GM18907 (cell line): Measurements from ENCODE around the gene CDHR3.
"Not testable (repeated sequence)": the region's sequence is repeated elsewhere in the genome, so short reads cannot be mapped to it uniquely, and the experiment has no call there.

Source experiments
- ATAC-seq: cut with Tn5 transposase; IDR thresholded peaks from one replicate; pipeline ENCODE4 v1.9.1; 2021; ENCODE audit warnings: mild to moderate bottlenecking, moderate library complexity; ENCODE audit not compliant: unreplicated experiment

CDHR3 gene

DNA sequence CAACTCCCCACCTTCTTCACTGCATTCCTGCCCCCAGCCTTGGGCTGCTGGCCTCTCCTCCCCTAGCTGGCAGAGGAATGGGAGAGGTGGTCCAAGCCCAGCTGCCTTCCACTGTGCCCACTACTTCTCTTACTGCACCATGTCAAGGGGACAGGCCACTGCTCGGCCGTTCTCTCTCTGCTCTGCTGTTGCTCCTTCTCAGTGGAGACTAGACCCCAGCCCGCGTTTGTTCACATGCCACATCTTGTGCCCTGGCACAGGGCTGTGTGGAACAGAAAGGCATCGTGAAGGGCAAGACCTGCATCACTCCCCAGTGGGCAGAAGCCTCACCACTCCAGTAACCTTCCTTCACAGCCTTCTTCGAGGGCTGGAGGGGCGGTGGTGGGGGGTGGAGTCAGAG, 711 bp upstream of the CDHR3 start:
- ATAC-seq: no peak

GRCh38 chr7:105971845-105972244, 8.8 kb downstream of the CDHR3 start:
- no peak for ATAC-seq

DNA sequence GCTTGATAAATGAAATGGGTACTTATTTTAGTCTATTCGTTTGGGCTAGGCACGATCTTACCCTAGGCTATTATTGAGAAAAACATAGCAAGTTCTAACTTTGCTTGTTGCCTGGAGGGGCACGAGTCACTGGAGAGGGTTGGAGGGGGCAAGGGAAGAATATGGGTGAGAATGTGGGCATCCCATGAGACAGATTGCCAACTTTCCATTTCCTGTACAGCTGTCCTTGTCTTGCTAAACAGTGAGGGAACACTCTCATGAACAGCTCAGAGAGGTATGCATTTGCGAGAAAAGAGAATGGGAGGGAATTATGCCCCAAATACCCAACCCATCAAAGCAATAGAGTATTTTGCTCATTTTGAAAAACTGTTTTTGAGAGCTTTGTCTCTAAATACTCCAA, 9.2 kb downstream of the CDHR3 start:
- ATAC-seq: no peak

DNA sequence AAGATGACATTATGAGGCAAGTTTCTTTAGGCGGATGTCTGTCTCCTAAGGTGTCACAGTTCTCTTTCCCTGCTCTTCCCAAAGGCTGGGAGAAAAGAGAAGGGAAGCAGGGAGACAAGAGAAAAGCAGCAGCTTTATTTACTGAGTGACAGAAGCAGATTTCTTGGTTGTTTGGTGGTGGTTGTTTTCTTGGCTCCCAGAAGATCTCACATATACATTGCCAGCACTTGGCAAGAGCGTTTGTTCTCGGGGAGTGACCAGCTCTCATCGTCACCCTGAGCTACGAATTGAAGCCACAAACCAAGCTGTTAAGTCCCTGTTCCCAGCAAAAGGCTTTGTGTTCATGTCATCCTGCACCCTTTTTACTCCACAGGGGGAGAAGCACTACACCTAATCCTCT, 11.4 kb downstream of the CDHR3 start:
- ATAC-seq: no peak

DNA sequence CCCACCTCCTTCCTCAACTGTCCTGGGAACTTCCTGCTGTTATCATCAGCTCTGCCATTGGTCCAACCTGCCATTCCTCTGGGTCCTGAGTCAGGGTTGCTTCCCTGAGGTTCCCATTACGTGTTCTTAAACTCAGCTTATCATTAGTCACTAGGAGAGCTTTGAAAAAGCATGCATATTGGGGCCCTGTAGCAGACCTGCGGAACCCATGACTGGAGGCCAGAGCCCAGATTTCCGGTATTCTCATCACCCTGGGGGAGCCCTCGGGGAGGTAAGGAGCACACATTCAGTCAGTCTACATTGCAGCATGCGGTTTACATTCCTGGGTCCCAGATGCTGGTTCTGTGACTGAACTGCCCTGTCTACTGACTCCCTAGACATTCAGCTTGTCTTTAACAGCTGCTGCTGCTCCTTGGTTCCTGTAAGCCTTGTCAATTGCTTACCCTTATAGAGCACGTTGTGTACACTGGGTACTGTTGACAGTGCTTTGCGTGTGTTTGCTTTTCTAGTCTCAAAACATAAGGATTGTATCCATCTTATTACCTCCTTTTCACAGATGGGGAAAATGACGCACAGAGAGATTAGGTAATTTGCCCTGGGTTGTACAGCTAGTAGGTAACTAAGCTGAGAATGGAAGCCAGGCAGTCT, 12.8 kb downstream of the CDHR3 start:
- ATAC-seq: no peak

GRCh38 chr7:105976868-105977267, 13.8 kb downstream of the CDHR3 start:
- ATAC-seq: no peak

DNA sequence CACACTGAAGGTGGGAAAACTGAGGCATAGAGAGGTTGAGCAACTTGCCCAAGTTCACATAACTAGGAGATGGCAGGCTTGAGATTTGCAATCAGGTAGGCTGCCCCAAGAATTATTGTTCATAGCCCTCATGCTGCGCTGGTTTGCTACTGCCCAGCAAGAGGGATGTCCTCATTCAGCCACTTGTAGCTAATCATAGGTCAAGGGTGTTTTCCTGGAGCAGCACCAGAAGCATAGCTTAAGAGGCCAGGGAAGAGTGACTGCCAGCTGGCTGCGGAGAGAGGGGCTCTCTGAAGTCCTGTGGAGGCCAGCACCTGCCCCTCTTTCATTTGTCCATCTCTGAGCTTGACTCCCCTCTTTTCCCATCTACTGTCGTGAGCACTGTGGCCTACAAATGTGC, 15.0 kb downstream of the CDHR3 start:
- no peak for ATAC-seq

- no peak for ATAC-seq
Measured at GRCh38 chr7:105978974-105979373, 15.9 kb downstream of the CDHR3 start.

DNA sequence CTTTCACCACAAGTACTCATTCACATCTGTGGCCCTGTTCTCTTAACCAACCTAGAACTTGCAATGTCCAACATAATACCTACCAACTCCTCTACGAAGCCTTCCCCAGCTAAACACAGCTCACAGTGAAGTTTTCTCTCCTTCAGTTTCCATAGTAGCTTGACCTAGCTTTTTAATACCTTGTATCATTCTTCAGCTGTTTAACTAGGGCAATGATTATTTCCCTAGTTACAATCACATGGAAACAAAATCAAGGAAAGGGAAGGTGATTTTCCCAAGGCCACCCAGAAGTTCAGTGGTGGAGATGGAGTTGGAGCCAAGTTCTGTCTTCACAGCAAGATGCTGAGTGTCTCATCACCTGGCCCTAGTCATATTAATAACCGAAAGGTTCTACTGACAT, 16.3 kb downstream of the CDHR3 start:
- ATAC-seq: no peak

DNA sequence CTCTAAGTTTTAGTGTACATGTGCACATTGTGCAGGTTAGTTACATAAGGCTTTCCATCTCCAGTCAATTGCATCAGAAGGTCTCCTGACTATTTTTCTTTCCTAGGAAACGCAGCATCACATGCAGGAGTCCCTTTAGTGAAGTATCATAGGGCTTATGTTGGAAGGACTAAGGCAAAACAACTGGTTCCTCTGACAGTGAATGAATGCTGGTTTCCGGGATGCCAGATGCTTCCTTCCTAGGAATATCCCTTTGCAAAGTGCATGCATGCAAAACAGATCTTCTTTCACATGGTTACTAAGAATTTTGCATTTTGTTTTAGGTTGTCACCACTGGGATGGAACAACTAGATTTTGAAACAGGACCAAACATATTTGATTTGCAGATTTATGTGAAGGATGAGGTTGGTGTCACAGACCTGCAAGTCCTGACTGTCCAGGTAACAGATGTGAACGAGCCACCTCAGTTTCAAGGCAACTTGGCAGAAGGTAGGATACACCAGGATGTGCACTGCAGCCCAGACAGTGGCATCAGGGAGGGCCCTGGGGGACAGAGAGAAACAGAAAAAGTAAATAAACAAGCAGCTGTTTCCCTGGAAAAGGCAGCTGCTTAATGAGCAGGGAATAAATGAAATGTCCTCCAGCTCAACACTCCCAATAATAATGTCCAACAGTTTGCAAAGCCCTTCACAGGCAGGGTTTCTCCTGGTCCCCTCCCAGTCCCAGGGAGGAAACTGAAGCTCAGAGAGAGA, 17.8 kb downstream of the CDHR3 start:
- ATAC-seq: no peak

GRCh38 chr7:105982388-105982787, 19.3 kb downstream of the CDHR3 start:
- no peak for ATAC-seq

- ATAC-seq: not testable (repeated sequence)
Measured at GRCh38 chr7:105984808-105985207, 21.7 kb downstream of the CDHR3 start.

- no peak for ATAC-seq
Measured at GRCh38 chr7:105985229-105985628, 22.2 kb downstream of the CDHR3 start.

DNA sequence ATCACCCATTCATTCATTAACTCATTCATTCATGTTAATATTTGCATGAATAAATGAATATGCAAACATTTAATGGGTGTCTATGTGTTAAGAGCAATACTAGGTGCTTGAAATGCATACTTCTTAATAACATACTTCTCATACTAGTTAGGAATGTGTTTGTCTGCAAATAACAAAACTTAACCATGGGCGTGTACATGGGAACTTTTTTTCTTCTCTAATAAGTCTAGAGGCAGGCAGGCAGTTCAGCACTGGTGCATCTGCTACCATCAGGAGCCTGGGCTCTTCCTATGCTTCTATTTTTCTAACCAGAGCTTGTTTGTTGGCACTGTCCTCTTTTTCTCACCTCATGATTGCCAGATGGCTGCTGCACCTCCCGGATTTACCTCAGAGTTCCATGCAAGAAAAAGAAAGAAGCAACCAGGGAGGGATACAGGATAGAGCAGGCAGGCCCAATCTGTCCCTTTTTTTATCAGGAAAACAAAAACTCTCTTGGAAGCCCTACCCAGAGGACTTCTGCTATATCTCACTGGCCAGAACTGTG, 22.7 kb downstream of the CDHR3 start:
- ATAC-seq: no peak

- ATAC-seq: no peak
Measured at GRCh38 chr7:105987046-105987445, 24.0 kb downstream of the CDHR3 start.

DNA sequence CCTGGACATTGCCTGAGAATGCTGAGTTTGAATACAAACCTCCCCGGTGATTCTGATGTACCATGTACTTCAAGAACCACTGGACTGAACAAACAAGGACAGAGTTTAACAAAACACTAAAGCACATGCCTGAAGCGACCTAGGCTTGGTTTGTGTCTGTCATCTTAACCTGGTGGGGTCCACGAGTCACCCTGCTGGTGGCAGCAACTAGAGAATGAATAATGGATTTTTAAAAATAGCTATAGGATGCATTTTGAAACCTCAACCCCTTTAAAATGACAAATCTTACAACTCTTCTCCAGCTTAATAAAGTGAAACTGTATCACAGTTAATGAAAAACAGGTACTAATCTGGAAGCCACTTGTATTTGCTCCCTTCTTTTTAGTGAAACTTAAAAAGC, 25.2 kb downstream of the CDHR3 start:
- ATAC-seq: no peak

DNA sequence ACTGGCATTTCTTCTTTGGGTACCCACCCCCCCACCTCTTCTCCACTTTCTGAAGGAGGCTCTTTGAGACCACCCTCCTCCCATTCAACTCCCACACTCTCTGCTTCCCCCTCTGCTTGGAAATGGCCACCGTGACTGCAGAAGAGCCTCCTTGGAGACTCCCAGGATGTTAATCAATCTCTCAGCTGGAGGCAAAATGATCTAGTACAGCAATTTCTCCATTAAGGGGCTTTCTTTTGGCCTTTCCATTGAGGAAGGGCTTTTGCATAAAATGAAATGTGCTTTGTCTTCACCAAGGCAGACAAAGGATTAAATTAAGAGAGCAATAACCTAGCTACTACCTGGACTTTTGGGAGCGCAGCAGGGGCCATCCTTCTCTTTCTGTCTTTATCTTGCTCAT, 26.1 kb downstream of the CDHR3 start:
- ATAC-seq: no peak

DNA sequence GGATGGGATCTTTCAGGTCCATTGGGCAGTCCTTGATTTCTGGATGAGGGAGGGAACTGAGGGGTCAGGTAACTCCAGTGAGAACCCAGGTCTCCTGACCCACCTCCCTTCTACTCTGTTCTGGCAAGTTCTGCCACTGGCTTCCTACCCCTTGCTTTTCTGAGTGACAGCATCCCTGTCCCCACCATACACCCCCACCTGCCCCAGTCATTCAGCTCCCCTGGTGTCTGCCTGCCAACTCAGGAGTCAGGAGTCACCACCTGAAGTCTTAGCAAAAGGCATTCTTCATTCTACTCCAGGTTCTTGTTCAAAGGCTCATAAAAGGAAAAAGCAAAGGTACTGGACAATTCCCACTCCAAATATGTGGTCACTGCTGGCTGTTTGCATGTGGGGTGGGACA, 26.6 kb downstream of the CDHR3 start:
- ATAC-seq: no peak

DNA sequence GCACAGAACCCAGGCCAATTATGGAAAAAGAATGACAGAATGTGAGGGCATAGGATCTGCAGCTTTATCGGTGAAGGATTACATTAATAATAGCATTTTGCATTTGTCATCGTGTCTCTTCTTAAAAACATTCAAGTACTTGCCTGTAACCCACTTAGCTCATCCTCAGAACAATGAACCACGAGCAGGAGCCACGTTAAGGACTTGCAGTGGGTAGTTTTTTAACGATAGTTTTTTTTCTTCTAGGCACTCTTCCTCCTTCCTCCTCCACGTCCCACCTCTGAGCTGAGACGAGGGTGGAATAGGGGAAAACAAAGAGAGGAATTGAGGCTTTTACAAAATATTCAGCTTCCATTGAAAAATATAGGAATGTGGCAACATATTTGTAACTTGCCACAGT, 27.1 kb downstream of the CDHR3 start:
- ATAC-seq: no peak

- no peak for ATAC-seq
Measured at GRCh38 chr7:105990727-105991453, 27.8 kb downstream of the CDHR3 start.

- no peak for ATAC-seq
Measured at GRCh38 chr7:105992905-105993304, 29.8 kb downstream of the CDHR3 start.
